AG08395 (cell line): ENCODE measurements around the gene RPTOR.

Experiments
- DNase-seq: peaks from one replicate; pipeline ENCODE4 v3.0.0; 2012; ENCODE audit warnings: mixed read lengths, low spot score

RPTOR gene

GRCh38 chr17:80818871-80819270 is 274.2 kb downstream of the RPTOR start:
- DNase-seq = no peak

DNA sequence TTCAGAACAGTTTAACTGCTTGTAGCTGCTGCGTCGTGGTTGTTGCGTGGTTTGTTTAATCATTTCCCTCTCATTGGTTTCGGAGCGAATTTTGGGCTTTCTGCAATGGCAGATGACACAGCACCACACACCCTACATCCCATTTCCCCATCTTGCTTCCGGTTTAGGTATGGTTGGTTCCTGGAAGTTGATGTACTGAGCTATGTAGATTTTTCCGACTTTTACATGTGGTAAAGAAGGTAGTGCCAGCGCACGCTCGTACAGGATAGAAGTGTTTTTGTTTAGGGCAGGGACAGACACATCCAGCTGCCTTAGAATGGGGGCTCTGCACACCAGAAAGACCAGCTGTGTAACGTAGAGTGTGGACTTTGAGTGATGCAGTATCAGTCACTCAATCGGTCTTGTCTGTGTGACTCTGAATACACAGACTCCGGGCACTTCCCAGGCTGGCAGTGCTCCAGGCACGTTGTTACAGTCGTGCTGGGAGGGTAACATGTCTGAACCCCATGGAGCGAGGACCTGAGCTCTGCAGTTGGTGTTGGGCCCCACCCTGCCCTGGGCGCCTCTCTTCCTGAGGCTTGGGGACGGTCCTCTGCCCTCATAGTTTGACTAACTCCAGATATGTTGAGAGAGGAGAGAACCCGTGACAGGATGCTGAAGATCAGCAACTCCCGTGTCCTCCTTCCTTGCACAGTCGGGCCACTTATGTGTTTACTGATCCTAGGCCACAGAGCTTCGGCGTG is 275.0 kb downstream of the RPTOR start:
- no peak for DNase-seq

DNA sequence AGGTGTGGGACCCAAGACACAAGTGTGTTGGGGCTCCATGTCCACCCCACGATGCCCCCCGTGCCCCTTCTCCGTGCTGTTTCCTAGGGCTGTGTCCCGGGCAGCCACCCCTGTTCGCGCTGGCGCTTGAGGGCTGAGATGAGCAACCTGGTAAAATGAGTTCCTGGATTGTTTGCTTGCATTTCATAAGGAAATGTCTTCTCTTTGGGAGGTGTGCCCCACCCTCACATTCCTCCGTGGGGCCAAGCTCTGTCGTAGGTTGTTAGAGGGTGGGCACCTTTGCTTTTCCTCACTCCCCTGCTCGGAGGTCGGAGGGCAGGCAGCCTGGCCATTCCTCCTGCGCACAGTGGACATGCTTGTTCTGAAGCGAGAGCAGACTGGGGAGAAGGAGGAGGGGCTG is 275.7 kb downstream of the RPTOR start:
- no peak for DNase-seq

DNA sequence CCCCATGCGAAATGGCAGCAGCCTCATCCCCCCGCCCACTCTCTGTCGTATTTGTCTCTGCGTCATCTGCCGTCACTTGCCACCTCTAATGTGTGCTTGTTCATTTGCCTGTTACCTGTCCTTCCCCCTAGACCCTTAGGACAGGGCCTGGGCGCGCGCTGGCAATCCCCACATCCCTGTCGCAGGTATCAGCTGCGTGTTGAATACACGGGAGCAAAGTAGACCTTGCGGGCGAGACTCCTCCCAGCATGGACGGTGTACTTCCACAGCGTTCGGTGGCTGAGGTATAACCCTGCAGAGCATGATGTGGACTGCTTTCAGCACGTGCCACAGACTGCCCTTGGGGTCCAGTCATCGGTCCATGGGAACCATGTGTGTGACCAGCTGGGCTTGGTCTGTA is 276.9 kb downstream of the RPTOR start:
- no peak for DNase-seq

DNA sequence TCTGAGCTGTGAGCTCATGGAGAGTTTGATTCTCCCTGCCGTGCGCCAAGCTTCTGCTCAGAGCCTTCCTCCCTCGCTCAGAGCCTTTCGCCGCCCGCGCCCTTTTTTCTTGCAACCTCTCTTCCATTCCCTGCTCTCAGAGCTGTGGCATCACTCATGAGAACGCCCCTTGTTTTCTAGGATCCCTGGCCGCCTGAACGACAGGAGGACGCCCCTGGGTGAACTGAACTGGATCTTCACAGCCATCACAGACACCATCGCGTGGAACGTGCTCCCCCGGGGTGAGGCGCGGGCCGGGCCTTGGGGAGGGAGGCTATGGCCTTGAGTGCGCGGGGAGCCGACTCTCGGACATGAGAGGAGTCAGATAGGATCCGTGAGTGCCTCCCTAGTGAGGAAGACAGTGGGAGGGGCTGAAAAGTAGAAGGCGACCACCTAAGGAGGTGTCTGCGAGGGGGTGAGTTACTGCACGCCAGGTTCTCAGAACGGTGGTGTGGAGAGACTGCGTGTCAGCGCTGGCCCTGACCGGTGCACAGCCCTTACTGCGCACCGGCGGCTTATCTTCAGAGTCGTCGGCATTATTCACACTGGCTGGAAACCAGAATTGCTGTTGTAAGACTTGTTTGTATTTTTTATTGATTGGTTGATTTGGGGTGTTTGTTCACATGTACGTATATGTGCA is 277.5 kb downstream of the RPTOR start:
- no peak for DNase-seq

DNA sequence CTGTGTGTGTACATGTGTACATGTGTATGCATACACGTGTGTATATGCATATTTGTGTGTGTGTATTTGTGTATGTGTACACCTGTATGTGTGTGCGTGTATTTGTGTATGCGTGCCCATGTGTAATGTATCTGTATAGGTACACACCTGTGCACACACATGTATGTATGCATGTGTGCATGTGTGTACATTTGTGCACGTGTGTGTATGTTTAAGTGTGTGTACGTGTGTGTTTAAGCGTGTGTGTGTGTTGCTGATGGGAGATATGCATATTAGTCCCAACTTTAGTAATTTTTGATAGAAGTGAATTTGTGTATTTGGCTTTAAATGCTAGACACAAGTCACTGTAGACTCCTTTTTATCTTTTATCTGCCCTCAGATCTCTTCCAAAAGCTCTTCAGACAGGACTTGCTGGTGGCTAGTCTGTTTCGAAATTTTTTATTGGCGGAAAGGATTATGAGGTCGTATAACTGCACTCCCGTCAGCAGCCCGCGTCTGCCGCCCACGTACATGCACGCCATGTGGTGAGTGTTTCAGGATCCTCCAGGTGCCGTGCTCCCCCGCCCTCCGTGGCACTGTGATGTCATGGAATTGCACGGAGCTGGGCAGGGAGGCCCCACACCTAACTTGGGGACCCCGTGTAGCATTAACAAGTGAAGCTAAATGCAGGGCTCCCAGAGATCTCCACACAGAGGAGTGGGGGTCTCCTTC is 278.2 kb downstream of the RPTOR start:
- DNase-seq = no peak

DNA sequence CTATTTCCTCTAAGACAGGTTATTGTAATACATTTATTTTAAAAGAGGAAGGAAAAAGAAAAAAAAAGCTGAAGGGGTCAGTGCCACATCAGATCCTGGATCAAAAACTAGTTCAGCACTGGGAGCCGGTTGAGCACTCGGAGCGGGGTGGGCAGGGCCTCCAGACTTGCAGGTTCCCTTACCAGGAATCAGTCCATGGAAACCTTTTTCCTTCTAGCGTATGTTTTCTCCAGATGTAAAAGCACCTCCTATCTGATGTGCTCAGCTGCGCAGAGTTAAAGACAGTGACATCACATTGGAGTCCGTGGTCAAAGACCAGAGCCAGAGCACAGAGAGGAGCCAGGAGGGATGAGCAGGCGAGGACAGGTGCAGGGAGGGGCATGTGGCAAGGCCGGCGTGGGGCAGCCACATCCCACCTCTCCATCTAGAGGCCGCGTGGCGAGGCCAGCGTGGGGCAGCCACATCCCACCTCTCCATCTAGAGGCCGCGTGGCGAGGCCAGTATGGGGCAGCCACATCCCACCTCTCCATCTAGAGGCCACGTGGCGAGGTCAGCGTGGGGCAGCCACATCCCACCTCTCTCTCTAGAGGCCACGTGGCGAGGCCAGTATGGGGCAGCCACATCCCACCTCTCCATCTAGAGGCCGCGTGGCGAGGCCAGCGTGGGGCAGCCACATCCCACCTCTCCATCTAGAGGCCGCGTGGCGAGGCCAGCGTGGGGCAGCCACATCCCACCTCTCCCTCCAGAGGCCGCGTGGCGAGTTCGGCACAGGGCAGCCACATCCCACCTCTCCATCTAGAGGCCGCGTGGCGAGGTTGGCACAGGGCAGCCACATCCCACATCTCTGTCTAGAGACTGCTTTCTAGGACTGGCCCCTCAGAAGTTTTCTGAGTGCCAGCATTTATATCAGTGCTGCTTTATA is 280.2 kb downstream of the RPTOR start:
- DNase-seq = no peak

- DNase-seq = no peak
These were observed 281.1 kb downstream of the RPTOR start for GRCh38 chr17:80825471-80826345.

GRCh38 chr17:80826346-80826954 is 281.8 kb downstream of the RPTOR start:
- DNase-seq = no peak

GRCh38 chr17:80826955-80827645 is 282.5 kb downstream of the RPTOR start:
- DNase-seq = peak; percentile 96

DNA sequence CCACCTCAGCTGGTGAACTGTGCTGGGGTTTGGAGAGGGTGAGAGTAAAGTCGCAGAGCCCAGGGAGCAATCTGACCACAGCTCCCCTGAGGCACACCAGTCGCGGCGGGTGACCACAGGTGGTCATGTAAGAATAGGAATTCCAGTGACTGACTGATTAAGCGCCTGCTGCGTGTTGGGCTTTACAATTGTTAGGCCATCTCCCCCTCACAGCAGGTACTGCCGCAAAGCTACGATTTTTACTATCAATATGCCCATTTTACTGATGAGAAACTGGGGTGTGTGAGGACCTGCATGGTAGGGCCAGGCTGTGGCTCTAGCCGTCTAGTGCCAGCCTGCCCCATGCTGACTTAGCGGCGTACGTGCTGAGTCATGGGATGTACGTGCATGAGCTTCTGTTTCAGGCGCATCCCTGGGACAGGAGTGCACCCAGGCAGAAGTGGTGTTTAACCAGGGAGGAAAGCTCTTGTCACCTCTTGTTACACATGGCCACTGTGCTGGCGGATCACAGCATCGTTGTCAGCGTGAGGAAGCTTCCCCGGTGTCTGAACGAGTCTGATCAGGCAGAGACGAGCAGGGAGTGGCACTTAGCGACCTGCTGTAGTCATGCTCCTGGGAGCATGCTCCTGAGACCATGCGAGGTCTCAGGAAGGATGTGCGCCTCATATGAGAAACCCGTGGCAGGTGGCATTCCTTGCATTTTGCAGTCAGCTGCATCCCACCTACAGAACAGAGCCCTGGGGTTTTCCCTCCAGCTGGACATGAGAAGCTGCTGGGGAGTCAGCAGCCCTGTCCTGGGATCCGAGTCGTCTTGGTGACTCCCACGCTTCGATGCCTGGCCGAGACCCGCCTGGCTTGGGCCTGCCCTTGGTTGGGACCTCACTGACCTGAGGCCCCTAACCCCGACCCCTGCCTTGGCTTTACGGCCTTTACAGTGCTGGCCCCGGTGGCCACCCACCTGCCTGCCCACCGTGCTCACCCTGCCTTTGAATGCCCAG is 283.3 kb downstream of the RPTOR start:
- DNase-seq = no peak

DNA sequence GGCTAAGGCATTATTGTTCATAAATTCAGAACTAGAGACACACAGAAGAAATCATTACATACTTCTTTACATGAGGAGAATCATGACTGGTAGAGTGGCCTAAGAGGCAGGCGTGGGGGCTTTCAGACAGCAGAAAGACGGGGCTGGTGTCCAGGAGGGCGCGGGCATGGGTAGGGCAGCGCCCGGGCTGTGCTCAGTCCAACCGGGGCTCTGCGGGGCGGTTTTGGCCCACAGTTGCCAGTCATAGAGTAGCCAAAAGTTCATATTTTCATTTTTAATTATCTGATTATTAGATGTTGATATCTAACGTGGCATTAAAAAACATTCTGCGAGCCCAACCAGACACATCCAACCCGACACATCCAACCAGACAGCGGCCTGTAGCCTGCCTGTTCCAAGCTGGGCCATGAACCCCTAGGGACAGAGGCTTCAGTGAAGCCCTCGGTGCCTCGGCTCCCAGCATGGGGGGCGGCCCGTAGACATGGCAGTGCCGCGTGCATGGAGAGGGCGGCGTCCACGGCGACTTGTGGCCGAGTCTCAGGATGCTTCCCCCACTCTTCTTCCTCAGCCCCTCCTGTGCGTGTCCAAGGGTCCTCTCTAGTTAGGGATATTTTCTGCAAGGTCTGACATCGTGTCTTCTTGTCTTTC is 284.7 kb downstream of the RPTOR start:
- no peak for DNase-seq

- DNase-seq = no peak
These were observed 285.6 kb downstream of the RPTOR start for GRCh38 chr17:80830020-80830780.

- no peak for DNase-seq
These were observed 286.9 kb downstream of the RPTOR start for GRCh38 chr17:80831491-80831890.

- peak; percentile 78 for DNase-seq
These were observed 287.6 kb downstream of the RPTOR start for GRCh38 chr17:80832266-80832676.

- peak; percentile 97 for DNase-seq
These were observed 288.4 kb downstream of the RPTOR start for GRCh38 chr17:80832888-80833583.
